OCI-LY7 (cell line): ENCODE results near the gene CDC37L1. TPM values are rescaled to one million over a fixed set of nuclear protein-coding genes. Genes with fewer than 3 reads are reported as not detected.

ENCODE experiments used
- BruUV-seq: library from RNA; stranded (reverse); fragments of 400-500 nt; replicated peaks from 2 replicates; lab custom pipeline; 2021; lab: Mats Ljungman, UMichigan
- CTCF ChIA-PET: fragments of 300-600 bp; sonication (Branson Sonifier 250); formaldehyde crosslinking; loops from one replicate; lab custom pipeline; 2022; ENCODE audit warnings: antibody characterized with exemption; ENCODE audit not compliant: unreplicated experiment; lab: Charles Lee
- POLR2A ChIA-PET: fragments of 300-600 bp; sonication (Branson Sonifier 250); formaldehyde crosslinking; loops from one replicate; lab custom pipeline; 2022; ENCODE audit warnings: antibody characterized with exemption; lab: Charles Lee
- DNase-seq: peaks from one replicate; pipeline ENCODE4 v3.0.0-alpha.2; 2015; ENCODE audit warnings: low spot score
- H2AFZ ChIP-seq: fragments of 200-600 bp; sonication (generic), shearing (Covaris generic); 2 replicates; pipeline ENCODE4 v1.6.1; 2014; ENCODE audit warnings: mild to moderate bottlenecking, antibody characterized with exemption, low read length, moderate library complexity
- H3K27ac ChIP-seq: fragments of 200-600 bp; sonication (generic); 2 replicates; pipeline ENCODE4 v1.5.1; 2014; ENCODE audit warnings: mixed run types, low read depth, mild to moderate bottlenecking, moderate library complexity, low read length, inconsistent platforms; ENCODE audit not compliant: poor library complexity, severe bottlenecking
- H3K36me3 ChIP-seq: fragments of 200-600 bp; sonication (generic); 2 replicates; pipeline ENCODE4 v1.6.1; 2014; ENCODE audit warnings: mild to moderate bottlenecking, antibody characterized with exemption, low read length, moderate library complexity, mixed read lengths; ENCODE audit not compliant: insufficient read depth
- H3K4me1 ChIP-seq: fragments of 200-600 bp; sonication (generic); 2 replicates; pipeline ENCODE4 v1.5.1; 2014; ENCODE audit warnings: mild to moderate bottlenecking, low read length; ENCODE audit not compliant: insufficient read depth, poor library complexity, severe bottlenecking
- H3K4me2 ChIP-seq: fragments of 200-600 bp; sonication (generic); 2 replicates; pipeline ENCODE4 v1.6.1; 2014; ENCODE audit warnings: mild to moderate bottlenecking, low read length
- H3K4me3 ChIP-seq: fragments of 200-600 bp; sonication (generic); 2 replicates; pipeline ENCODE4 v1.5.1; 2014; ENCODE audit warnings: mild to moderate bottlenecking, low read depth, low read length; ENCODE audit not compliant: poor library complexity, severe bottlenecking
- H3K79me2 ChIP-seq: fragments of 200-600 bp; sonication (generic); 2 replicates; pipeline ENCODE4 v1.6.1; 2016; ENCODE audit warnings: low read depth, mild to moderate bottlenecking, low read length, moderate library complexity, mixed read lengths; ENCODE audit not compliant: insufficient read depth
- H3K9me2 ChIP-seq: fragments of 200-600 bp; sonication (generic); 2 replicates; pipeline ENCODE4 v1.6.1; 2016; ENCODE audit warnings: mild to moderate bottlenecking, low read length, mixed read lengths; ENCODE audit not compliant: insufficient read depth
- H3K9me3 ChIP-seq: fragments of 200-600 bp; sonication (generic); 2 replicates; pipeline ENCODE4 v1.6.1; 2014; ENCODE audit warnings: mild to moderate bottlenecking, mixed run types, low read length, mixed read lengths
- H4K20me1 ChIP-seq: fragments of 200-600 bp; sonication (generic); 2 replicates; pipeline ENCODE4 v1.6.1; 2014; ENCODE audit warnings: mild to moderate bottlenecking, antibody characterized with exemption, low read length, moderate library complexity, mixed read lengths; ENCODE audit not compliant: insufficient read depth
- EZH2phosphoT487 ChIP-seq: fragments of 200-600 bp; sonication (generic); IDR thresholded peaks from 2 replicates; pipeline ENCODE4 v1.6.1; 2018; ENCODE audit warnings: low read depth, borderline replicate concordance, mild to moderate bottlenecking, mixed run types, antibody characterized with exemption, low read length, moderate library complexity, mixed read lengths
- intact Hi-C: fragments of 100-400 bp; cut with micrococcal nuclease; formaldehyde crosslinking; loops from one replicate; pipeline ENCODE4 v1.10.0; 2022; ENCODE audit not compliant: unreplicated experiment
- total RNA-seq, 2 experiments: library from RNA; depleted of rRNA in 1 of 2; stranded (reverse); fragments of >200 nt in 1 of 2; shearing (Covaris generic) in 1 of 2; gene quantifications; 2 replicates each; pipeline ENCODE4 v1.2.3, GENCODE V29; 2014 to 2022
- TF ChIP-seq, protein P1 (sequence below): fragments of 200-600 bp; sonication (generic); conservative IDR thresholded peaks from 2 replicates; pipeline ENCODE4 v1.5.1; 2014; ENCODE audit warnings: mild to moderate bottlenecking, antibody characterized with exemption, low read length, moderate library complexity, mixed read lengths

Gene CDC37L1
- total RNA-seq, 2 experiments from 2014 or later: 9.3 to 11.7 TPM

DNA sequence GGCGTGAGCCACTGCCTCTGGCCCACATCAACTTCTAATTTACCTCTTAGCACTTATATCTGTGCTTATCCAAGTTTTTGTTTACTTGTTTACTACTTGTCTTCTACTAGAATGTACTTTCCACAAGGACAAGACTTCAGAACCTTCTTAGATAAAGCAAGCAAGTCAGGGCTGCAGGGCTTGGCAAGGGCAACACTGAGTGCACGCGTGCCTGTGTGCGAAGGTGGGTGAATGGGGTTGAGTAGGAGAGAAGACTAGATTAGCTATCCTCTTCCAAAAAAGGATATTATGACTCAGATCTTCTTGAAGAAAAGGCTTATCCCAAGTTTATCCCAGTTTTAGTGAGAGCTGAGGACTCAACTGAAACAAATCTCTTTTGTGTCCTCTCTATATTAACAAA is 42.4 kb downstream of the CDC37L1 start:
- ChIA-PET CTCF (no interaction called here), POLR2A (interaction anchor here (1.0 kb wide), 1 partner anchor 10 kb away, joined by 4 read pairs; no protein-coding TSS in a partner anchor)
- TF ChIP-seq, protein P1, sequence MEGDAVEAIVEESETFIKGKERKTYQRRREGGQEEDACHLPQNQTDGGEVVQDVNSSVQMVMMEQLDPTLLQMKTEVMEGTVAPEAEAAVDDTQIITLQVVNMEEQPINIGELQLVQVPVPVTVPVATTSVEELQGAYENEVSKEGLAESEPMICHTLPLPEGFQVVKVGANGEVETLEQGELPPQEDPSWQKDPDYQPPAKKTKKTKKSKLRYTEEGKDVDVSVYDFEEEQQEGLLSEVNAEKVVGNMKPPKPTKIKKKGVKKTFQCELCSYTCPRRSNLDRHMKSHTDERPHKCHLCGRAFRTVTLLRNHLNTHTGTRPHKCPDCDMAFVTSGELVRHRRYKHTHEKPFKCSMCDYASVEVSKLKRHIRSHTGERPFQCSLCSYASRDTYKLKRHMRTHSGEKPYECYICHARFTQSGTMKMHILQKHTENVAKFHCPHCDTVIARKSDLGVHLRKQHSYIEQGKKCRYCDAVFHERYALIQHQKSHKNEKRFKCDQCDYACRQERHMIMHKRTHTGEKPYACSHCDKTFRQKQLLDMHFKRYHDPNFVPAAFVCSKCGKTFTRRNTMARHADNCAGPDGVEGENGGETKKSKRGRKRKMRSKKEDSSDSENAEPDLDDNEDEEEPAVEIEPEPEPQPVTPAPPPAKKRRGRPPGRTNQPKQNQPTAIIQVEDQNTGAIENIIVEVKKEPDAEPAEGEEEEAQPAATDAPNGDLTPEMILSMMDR: no peak
- no peak for TF ChIP-seq EZH2phosphoT487
- H3K36me3 ChIP-seq: peaks cover 81% of the 10 kb centered on the region
- no peak overlapping the region for H3K27ac ChIP-seq
- no peak for DNase-seq
- no peaks in the 10 kb centered on the region for H3K9me2 ChIP-seq
- no peaks in the 10 kb centered on the region for H4K20me1 ChIP-seq
- no peak overlapping the region for H3K4me3 ChIP-seq
- no peak overlapping the region for H2AFZ ChIP-seq
- BruUV-seq: no TSS peak
- H3K9me3 ChIP-seq: no peaks in the 10 kb centered on the region
- intact Hi-C loops: no loop called here
- no peaks in the 10 kb centered on the region; the same call in 1 of the 2 replicates for H3K79me2 ChIP-seq
- H3K4me1 ChIP-seq: no peaks in the 10 kb centered on the region
- H3K4me2 ChIP-seq: no peak overlapping the region

DNA sequence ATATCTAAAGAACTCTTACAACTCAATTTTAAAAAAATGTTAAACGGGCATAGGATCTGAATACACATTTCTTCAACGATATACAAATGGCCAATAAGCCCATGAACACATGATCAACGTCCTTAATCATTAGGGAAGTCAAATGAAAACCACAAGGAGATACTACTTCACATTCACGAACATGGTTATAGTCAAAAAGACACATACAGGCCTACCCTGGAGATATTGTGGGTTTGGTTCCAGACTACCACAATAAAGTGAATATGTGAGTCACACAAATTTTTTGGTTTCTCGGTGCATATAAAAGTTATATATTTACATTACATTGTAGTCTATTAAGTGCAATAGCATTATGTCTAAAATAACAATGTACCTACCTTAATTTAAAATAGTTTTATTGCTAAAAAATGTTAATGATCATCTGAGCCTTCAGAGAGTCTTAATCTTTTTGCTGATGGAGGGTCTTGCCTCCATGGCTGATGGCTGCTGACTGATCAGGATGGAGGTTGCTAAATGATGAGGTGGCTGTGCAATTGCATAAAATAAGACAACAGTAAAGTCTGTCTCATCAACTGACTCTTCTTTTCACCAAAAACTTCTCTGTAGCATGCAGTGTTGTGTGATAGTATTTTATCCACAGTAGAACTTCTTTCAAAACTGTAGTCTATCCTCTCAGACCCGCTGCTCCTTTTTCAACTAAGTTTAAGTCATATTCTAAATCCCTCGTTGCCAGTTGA is 46.5 kb downstream of the CDC37L1 start:
- CTCF ChIA-PET: no interaction called here
- POLR2A ChIA-PET: no interaction called here
- peaks cover 15% of the 10 kb centered on the region; the same call in 1 of the 2 replicates for H3K79me2 ChIP-seq

More for the DNA sequence above, 46.5 kb downstream of the CDC37L1 start:
- Histone ChIP-seq H3K4me2 (no peak overlapping the region), H3K9me2 (no peaks in the 10 kb centered on the region), H3K9me3 (no peaks in the 10 kb centered on the region), H4K20me1 (no peaks in the 10 kb centered on the region), H3K4me3 (no peak overlapping the region), H3K36me3 (peaks cover 55% of the 10 kb centered on the region), H3K4me1 (no peaks in the 10 kb centered on the region), H2AFZ (no peak overlapping the region), H3K27ac (no peak overlapping the region)
- BruUV-seq: no TSS peak
- intact Hi-C loops: no loop called here
- no peak for DNase-seq
- no peak for TF ChIP-seq EZH2phosphoT487
- TF ChIP-seq, protein P1: no peak
